ENCODE results near the gene KCTD10.

Gene KCTD10

GRCh38 chr12:109475121-109475520, 2.0 kb downstream of the KCTD10 start:
- no peak for TF ChIP-seq FOXP2 (optimal IDR thresholded peaks at IDR 0.05; ENCODE audit: borderline replicate concordance, extremely low read depth, extremely low read length, insufficient read depth)
- TF ChIP-seq SIN3A (IDR thresholded peaks at IDR 0.05; ENCODE audit: borderline replicate concordance, insufficient read depth, low read length) = no peak
- no peak for TF ChIP-seq POLR2AphosphoS5 (IDR thresholded peaks at IDR 0.05; ENCODE audit: low read depth, low read length)
- TF ChIP-seq, protein P1, sequence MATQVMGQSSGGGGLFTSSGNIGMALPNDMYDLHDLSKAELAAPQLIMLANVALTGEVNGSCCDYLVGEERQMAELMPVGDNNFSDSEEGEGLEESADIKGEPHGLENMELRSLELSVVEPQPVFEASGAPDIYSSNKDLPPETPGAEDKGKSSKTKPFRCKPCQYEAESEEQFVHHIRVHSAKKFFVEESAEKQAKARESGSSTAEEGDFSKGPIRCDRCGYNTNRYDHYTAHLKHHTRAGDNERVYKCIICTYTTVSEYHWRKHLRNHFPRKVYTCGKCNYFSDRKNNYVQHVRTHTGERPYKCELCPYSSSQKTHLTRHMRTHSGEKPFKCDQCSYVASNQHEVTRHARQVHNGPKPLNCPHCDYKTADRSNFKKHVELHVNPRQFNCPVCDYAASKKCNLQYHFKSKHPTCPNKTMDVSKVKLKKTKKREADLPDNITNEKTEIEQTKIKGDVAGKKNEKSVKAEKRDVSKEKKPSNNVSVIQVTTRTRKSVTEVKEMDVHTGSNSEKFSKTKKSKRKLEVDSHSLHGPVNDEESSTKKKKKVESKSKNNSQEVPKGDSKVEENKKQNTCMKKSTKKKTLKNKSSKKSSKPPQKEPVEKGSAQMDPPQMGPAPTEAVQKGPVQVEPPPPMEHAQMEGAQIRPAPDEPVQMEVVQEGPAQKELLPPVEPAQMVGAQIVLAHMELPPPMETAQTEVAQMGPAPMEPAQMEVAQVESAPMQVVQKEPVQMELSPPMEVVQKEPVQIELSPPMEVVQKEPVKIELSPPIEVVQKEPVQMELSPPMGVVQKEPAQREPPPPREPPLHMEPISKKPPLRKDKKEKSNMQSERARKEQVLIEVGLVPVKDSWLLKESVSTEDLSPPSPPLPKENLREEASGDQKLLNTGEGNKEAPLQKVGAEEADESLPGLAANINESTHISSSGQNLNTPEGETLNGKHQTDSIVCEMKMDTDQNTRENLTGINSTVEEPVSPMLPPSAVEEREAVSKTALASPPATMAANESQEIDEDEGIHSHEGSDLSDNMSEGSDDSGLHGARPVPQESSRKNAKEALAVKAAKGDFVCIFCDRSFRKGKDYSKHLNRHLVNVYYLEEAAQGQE (IDR thresholded peaks at IDR 0.05; ENCODE audit: insufficient read depth in 1 of 2, low read depth in 2 of 2, low read length in 2 of 2) = no peak
- TF ChIP-seq TAF1 (IDR thresholded peaks at IDR 0.05; ENCODE audit: borderline replicate concordance, insufficient read depth, low read length) = no peak

DNA sequence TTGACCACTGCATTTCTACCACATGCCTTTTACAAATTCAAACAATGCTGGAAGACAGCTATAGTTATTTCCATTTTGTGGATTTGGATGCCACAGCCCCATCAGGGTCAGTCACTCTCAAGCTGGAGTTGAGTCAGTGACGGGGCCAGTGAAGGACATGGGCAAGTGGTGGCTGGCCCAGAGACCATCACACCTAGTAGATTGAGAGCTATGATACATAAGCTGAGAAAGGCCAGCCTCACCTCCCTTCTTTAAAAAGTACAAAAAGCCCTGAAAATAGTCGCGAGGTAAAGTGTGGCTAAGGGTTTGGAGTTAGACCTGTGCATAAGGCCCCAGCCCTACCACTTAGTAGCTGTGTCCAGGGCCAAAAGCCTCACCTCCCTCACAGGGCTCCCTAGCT, 4.1 kb downstream of the KCTD10 start:
- TF ChIP-seq FOXP2 (optimal IDR thresholded peaks at IDR 0.05; ENCODE audit: borderline replicate concordance, extremely low read depth, extremely low read length, insufficient read depth) (no peak), TAF1 (IDR thresholded peaks at IDR 0.05; ENCODE audit: borderline replicate concordance, insufficient read depth, low read length) (no peak), POLR2AphosphoS5 (IDR thresholded peaks at IDR 0.05; ENCODE audit: low read depth, low read length) (no peak), SIN3A (IDR thresholded peaks at IDR 0.05; ENCODE audit: borderline replicate concordance, insufficient read depth, low read length) (no peak)
- TF ChIP-seq, protein P1 (IDR thresholded peaks at IDR 0.05; ENCODE audit: insufficient read depth in 1 of 2, low read depth in 2 of 2, low read length in 2 of 2) = no peak

- TF ChIP-seq, protein P1 (IDR thresholded peaks at IDR 0.05; ENCODE audit: insufficient read depth in 1 of 2, low read depth in 2 of 2, low read length in 2 of 2) = no peak
- no peak for TF ChIP-seq TAF1 (IDR thresholded peaks at IDR 0.05; ENCODE audit: borderline replicate concordance, insufficient read depth, low read length)
- TF ChIP-seq SIN3A (IDR thresholded peaks at IDR 0.05; ENCODE audit: borderline replicate concordance, insufficient read depth, low read length) = no peak
- no peak for TF ChIP-seq FOXP2 (optimal IDR thresholded peaks at IDR 0.05; ENCODE audit: borderline replicate concordance, extremely low read depth, extremely low read length, insufficient read depth)
- TF ChIP-seq POLR2AphosphoS5 (IDR thresholded peaks at IDR 0.05; ENCODE audit: low read depth, low read length) = no peak
These were observed 7.6 kb downstream of the KCTD10 start for GRCh38 chr12:109469517-109469916.

DNA sequence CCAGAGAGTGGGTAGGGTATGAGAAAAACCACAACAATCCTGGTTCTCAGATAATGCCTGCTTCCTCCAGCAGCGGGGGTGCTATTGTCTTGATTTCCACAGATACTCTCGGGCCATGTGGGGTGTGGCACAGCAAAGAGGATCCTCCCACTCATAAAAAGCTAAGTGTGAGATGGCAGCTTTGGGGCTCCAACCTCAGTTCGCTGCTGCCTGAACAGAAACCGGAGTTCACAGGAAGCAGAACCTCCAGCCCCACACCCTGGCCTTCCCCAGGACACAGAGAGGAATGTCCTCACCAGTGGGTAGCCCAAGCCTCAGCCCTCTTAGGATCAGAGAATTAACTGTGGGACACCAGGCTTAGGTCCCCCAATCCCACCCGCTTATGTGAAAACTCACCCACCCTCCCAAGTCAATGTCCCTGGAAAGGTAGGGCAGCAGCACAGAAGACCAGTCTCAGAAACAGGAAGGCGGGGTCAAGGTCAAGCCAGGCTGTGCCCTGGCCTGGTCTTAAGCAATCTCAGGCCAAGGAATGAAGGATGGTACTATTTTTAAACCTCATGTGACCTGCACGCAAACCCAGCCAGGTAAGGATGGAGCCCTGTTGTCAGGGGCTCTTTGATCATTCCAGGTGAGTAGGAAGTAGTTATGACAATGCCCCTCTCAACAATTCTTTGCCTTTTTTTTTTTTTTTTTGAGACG, 9.0 kb downstream of the KCTD10 start:
- TF ChIP-seq FOXP2 (optimal IDR thresholded peaks at IDR 0.05; ENCODE audit: borderline replicate concordance, extremely low read depth, extremely low read length, insufficient read depth) (no peak), POLR2AphosphoS5 (IDR thresholded peaks at IDR 0.05; ENCODE audit: low read depth, low read length) (no peak)

DNA sequence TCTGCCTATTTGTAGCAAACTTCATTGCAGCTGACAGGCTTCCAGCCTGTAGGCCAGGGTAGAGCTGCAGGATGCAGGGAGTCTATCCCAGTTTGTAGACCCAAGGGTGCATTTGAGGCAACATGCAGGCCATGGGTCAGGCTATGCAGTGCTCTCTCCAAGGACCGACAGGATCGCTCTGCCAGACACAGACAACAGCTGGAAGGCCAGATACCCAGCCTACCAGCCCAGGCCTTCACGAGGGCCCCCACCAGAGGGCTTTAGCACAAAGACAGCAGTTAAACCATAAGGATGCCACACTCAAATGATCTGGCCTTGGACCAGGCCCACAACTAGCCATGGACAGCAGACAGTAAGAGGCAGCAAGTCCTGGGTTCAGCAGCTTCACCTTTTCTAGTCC, 10.3 kb downstream of the KCTD10 start:
- no peak for TF ChIP-seq FOXP2 (optimal IDR thresholded peaks at IDR 0.05; ENCODE audit: borderline replicate concordance, extremely low read depth, extremely low read length, insufficient read depth)
- no peak for TF ChIP-seq SIN3A (IDR thresholded peaks at IDR 0.05; ENCODE audit: borderline replicate concordance, insufficient read depth, low read length)
- TF ChIP-seq POLR2AphosphoS5 (IDR thresholded peaks at IDR 0.05; ENCODE audit: low read depth, low read length) = no peak
- no peak for TF ChIP-seq TAF1 (IDR thresholded peaks at IDR 0.05; ENCODE audit: borderline replicate concordance, insufficient read depth, low read length)
- TF ChIP-seq, protein P1 (IDR thresholded peaks at IDR 0.05; ENCODE audit: insufficient read depth in 1 of 2, low read depth in 2 of 2, low read length in 2 of 2) = no peak

Measured in PFSK-1 (cell line).